ENCODE results near the gene ADAMTSL2.
"Not testable (repeated sequence)": the region's sequence is repeated elsewhere in the genome, so short reads cannot be mapped to it uniquely, and the experiment has no call there.

ADAMTSL2 gene

GRCh38 chr9:133558191-133559126 lies 24.0 kb downstream of the ADAMTSL2 start:
- DNase-seq (ENCODE audit: low read depth in 2 of 2): peak; percentile 12 to 23

DNA sequence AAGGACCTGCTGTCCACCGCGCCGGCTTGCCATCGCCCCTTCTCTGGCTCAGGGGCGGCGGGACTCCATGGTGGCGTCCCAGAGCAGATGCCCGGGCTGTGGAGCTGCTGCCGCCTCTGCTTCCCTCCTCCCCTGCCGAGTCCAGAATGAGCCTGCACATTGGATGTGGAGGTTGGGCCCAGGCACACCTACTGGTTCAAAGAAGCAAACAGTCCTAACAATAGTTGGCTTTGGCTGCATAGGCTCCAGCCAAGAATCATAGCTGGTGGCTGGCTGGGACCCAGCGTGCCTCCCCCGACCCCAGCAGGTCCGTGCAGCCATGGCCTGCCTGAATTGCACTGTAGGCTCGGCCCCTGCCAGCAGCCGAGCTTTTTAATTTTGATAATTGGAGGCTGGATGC lies 25.8 kb downstream of the ADAMTSL2 start:
- no peak for DNase-seq (ENCODE audit: low read depth in 2 of 2)

- no peak for DNase-seq (ENCODE audit: low read depth in 2 of 2)
Measured at GRCh38 chr9:133560944-133561343, 26.4 kb downstream of the ADAMTSL2 start.

DNA sequence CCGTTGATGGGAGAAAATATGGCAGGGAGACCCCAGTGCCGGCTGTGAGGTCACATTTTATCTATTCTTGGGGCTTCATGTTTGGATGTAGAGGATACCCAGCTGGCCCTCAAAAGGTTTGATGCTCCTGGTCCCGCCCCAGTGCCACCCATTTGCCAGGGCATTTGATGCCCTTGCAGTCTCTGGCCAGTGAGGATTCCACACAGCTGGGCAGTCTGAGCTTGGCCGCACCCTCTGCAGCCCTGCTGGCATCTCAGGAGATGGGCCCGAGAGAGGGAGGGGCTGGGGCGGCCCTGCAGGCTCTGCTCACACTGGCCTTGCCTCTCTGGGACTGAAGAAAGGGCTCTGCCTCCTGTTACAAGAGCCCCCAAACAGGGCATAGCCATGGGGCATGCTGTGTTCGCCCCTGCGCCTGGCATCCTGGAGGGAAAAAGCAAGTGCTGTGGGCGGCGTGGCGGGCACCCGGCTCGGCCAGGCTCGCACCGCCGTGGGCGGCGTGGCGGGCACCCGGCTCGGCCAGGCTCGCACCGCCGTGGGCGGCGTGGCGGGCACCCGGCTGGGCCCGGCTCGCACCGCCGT lies 27.6 kb downstream of the ADAMTSL2 start:
- DNase-seq (ENCODE audit: low read depth in 2 of 2): no peak

DNA sequence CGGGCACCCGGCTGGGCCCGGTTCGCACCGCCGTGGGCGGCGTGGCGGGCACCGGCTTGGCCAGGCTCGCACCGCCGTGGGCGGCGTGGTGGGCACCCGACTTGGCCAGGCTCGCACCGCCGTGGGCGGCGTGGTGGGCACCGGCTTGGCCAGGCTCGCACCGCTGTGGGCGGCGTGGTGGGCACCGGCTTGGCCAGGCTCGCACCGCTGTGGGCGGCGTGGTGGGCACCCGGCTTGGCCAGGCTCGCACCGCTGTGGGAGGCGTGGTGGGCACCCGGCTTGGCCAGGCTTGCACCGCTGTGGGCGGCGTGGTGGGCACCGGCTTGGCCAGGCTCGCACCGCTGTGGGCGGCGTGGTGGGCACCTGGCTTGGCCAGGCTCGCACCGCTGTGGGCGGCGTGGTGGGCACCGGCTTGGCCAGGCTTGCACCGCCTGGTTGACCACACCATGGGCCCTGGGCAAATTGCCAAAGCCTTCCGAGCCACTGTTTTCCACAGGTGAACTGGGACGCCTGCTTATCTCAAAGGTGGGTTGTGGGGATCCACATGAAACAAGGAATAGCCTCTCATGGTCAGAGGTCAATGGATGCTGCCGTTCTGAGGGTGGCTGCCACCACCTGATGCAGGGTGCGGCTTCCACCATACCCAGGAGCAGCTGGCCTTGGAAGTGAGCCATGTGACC lies 28.2 kb downstream of the ADAMTSL2 start:
- no peak for DNase-seq (ENCODE audit: low read depth in 2 of 2)

GRCh38 chr9:133563291-133563796 lies 28.8 kb downstream of the ADAMTSL2 start:
- no peak for DNase-seq (ENCODE audit: low read depth in 2 of 2)

DNA sequence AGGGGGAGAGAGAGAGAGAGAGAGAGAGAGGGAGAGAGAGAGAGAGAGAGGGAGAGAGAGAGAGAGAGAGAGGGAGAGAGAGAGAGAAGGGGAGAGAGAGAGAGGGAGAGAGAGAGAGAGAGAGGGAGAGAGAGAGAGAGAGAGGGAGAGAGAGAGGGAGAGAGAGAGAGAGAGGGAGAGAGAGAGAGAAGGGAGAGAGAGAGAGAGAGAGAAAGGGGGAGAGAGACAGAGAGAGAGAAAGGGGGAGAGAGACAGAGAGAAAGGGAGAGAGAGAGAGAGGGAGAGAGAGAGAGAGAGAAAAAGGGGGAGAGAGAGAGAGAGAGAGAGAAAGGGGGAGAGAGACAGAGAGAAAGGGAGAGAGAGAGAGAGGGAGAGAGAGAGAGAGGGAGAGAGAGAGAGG lies 29.3 kb downstream of the ADAMTSL2 start:
- not testable (repeated sequence) for DNase-seq (ENCODE audit: low read depth in 2 of 2)

DNA sequence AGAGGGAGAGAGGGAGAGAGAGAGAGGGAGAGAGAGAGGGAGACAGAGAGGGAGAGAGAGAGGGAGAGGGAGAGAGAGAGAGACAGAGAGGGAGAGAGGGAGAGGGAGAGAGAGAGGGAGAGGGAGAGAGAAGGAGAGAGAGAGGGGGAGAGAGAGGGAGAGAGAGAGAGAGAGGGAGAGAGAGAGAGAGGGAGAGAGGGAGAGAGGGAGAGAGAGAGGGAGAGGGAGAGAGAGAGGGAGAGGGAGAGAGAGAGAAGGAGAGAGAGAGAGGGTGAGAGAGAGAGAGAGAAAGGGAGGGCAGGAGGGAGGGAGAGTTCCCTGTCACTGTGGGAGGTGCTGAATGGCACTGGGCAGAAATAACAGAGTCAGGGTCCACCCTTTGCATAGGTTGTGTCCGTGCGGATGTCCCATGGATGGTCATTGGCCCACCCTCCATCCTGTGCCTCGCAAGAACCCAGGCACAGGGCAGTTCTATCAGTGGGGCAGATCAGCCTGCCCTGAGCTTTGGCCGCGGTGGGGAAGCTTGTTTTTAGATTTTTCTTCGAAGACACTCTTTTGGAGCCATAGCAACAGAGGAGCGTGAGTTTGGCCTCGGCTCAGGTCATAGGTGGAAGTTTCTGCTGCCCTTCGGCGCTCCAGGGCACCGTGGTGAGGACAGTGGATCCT lies 30.1 kb downstream of the ADAMTSL2 start:
- no peak for DNase-seq (ENCODE audit: low read depth in 2 of 2)

DNA sequence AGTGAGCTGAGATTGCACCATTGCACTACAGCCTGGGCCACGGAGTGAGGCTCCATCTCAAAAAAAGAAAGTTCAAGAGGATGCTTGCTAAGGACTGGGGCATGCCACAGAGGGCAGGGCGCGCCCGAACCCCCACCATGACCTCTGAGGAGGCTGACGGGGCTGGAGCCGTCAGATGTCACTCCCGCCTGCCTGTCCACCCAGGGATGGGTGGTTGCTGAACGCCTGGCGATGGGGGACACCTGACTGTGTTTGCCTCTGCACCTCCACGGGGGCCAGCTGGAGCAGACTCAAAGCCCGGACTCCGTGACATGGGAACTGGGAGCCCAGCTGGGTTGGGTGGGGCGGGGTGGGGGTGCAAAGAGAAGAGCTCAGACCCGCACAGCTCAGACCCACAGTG lies 31.9 kb downstream of the ADAMTSL2 start:
- no peak for DNase-seq (ENCODE audit: low read depth in 2 of 2)

DNA sequence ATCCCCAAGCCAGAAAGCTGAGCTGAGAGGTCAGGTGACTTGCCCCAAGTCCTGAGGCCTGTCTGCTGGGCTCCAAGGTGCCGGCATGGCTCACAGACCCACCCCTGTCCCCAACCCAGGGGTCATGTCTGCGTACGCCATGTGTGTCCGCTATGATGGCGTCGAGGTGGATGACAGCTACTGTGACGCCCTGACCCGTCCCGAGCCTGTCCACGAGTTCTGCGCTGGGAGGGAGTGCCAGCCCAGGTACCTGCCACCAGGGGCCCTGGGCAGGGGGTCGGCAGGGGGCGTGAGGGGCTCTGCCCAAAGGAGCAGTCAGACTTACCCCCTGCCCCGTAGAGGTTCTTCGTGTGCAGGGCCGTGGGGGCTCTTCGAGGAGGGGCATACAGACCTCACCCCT lies 32.3 kb downstream of the ADAMTSL2 start:
- DNase-seq (ENCODE audit: low read depth in 2 of 2): no peak

GRCh38 chr9:133568186-133568585 lies 33.7 kb downstream of the ADAMTSL2 start:
- no peak for DNase-seq (ENCODE audit: low read depth in 2 of 2)

DNA sequence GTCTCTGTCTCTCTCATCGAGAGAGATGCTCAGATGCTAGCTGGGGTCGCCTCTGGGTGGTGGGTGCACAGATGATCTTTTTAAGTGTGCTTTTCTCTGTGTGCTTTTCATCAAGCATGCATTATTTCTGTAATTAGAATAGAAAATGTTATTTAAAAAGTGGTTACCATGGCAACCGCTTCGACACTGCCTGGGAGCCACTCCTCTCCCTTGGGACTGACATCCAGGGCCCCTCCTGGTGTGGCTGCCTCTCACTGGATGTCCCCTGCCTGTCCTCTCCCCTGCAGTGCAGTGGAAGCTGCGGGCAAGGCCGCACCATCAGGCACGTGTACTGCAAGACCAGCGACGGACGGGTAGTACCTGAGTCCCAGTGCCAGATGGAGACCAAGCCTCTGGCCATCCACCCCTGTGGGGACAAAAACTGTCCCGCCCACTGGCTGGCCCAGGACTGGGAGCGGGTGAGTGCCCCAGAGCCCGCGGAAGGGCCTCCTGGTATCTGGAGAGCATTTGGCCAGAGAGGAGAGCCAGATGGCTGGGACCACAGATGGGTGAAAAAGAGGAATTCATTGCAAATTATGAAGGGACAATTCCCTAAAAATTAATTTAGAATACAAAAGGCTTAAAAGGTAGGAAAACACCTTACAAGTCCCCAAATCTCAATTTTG lies 34.7 kb downstream of the ADAMTSL2 start:
- DNase-seq (ENCODE audit: low read depth in 2 of 2): no peak

DNA sequence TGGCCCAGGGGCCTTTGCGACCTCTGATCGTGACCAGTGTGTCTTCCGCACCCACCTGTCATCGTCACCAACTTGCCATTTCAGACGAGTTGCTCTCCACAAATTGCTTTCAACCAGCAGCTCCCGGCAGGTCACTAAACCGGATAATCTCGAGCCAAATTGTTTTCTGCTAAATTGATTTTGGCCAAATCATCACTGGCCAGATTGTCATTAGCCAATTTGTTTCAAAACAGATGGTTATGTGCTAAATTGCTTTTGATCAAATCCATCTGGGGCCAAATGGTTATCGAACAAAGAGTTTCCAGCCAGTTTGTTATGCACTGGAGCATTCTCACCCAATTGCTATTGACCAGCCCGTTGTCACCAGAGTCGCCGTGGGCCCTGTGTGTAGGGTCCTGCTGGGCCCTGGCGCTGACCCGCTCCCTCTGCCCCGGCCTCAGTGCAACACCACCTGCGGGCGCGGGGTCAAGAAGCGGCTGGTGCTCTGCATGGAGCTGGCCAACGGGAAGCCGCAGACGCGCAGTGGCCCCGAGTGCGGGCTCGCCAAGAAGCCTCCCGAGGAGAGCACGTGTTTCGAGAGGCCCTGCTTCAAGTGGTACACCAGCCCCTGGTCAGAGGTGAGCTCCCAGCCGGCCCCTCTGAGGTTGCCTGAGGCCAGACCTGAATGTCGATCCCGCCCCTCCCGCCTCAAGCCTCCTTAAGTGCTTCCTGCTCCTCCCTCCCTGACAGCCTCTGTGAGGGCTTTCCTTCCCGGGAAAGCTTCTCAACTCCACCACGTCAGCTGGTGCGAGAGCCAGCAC lies 35.6 kb downstream of the ADAMTSL2 start:
- no peak for DNase-seq (ENCODE audit: low read depth in 2 of 2)

DNA sequence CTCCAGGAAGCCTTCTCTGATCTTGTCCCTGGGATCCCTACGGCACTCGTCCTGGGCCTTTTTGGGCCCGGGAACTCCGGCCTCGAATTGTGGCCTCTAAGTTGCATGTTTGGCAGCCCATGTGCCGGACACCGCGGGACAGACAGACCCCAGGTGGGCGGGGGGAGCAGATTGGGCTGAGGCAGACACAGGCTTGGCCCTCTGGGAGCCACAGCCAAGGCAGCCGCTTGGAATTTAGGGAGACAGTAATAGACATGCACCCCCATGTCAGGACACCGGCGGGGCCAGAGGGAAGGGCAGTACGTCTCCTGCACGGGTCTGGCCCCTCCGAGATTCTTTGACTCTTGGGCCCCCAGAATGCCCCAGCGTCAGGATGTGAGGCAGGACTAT lies 36.2 kb downstream of the ADAMTSL2 start:
- DNase-seq (ENCODE audit: low read depth in 2 of 2): no peak

DNA sequence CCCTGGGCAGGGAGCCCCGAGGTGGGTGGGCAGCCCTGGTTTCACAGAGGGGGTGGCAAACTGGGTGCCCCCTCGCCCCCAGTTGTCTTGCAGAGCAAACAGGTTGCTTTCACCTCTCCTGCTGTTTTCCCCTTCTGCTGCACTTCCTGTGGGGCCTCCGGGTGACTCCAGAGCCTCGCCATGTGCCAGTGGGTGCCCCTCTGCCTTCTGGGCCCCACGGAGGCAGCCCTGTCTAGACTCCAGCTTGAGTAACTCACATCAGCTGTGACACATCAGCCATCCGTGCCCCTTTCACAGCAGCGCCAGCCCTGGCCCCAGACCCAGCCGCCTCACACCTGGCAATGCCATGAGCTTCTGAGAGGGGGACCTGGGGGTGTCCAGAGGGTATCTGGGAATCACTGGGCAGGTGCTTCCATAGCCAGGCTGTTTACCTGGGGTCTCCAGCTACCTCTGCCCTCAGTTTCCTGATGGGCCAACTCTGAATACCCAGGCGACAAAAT lies 36.9 kb downstream of the ADAMTSL2 start:
- DNase-seq (ENCODE audit: low read depth in 2 of 2): no peak

DNA sequence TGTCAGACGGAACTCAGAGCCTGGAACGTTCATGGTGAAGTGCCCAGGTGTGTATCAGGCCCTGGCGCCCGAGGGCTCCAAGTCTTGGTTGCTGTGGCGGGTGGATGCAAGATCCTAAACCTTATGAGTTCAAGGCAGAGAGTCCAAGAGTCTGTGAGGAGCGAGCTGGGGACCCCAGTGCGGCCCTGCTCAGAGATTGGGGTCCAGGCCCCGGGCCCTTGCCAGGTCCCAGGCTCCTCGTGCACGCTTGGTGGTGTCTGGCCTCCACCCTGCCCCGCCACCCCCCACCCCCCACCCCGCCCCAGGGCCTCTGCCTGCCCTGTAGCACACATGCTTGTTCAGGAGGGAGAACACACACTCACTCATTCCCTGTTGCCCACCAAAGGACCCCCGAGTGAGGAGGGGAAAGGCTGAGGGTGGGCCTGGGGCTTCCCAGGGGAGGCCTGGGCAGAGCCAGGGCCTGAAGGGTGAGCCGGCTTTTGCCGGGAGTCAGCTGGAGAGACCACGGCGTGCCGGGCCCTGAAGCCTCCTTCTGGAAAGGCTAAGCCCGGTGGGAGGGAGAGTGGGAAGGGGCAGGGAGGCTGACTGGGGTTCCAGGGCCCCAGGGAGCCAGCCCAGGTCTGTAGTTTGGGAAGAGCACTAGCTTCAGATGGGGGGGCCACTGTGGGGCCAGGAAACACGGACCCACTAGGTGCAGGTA lies 37.5 kb downstream of the ADAMTSL2 start:
- DNase-seq (ENCODE audit: low read depth in 2 of 2): no peak

GRCh38 chr9:133572821-133573361 lies 38.4 kb downstream of the ADAMTSL2 start:
- no peak for DNase-seq (ENCODE audit: low read depth in 2 of 2)

GRCh38 chr9:133573791-133574515 lies 39.4 kb downstream of the ADAMTSL2 start:
- no peak for DNase-seq (ENCODE audit: low read depth in 2 of 2)

GRCh38 chr9:133574771-133575170 lies 40.3 kb downstream of the ADAMTSL2 start:
- DNase-seq (ENCODE audit: low read depth in 2 of 2): no peak
